PC-9 (cell line): ENCODE data around the gene ZNF407. TPM values are rescaled to one million over a fixed set of nuclear protein-coding genes. Genes with fewer than 3 reads are reported as not detected.

Source experiments
- BruUV-seq: library from RNA; stranded (reverse); fragments of 400-500 nt; replicated peaks from 2 replicates; lab custom pipeline; 2021; lab: Mats Ljungman, UMichigan
- CTCF ChIA-PET: fragments of 300-600 bp; sonication (Branson Sonifier 250); formaldehyde crosslinking; loops from one replicate; lab custom pipeline; 2022; ENCODE audit warnings: antibody characterized with exemption; lab: Charles Lee
- POLR2A ChIA-PET: fragments of 300-600 bp; sonication (Branson Sonifier 250); formaldehyde crosslinking; loops from one replicate; lab custom pipeline; 2022; ENCODE audit warnings: antibody characterized with exemption; ENCODE audit not compliant: unreplicated experiment; lab: Charles Lee
- DNase-seq, 2 experiments: peaks; one replicate each; pipeline versions ENCODE4 v3.0.0 to v3.0.0-alpha.2; 2015 to 2022; ENCODE audit warnings: mixed read lengths in 1 of 2
- H2AFZ ChIP-seq: fragments of 200-600 bp; sonication (generic); 2 replicates; pipeline ENCODE4 v1.8.1; 2017; ENCODE audit warnings: antibody characterized with exemption
- H3F3A ChIP-seq: fragments of 200-600 bp; sonication (generic); 2 replicates; pipeline ENCODE4 v1.8.1; 2017; ENCODE audit warnings: antibody characterized with exemption, mild to moderate bottlenecking, low read depth; ENCODE audit not compliant: insufficient read depth
- H3K27ac ChIP-seq: fragments of 200-600 bp; sonication (generic); 2 replicates; pipeline ENCODE4 v1.6.1; 2016; ENCODE audit warnings: mixed run types
- H3K27me3 ChIP-seq: fragments of 200-600 bp; sonication (generic); 2 replicates; pipeline ENCODE4 v1.6.1; 2016; ENCODE audit warnings: low read depth, mixed run types; ENCODE audit not compliant: insufficient read depth
- H3K36me3 ChIP-seq: fragments of 200-600 bp; sonication (generic); 2 replicates; pipeline ENCODE4 v1.6.1; 2016; ENCODE audit warnings: low read depth, mixed run types
- H3K4me1 ChIP-seq: fragments of 200-600 bp; sonication (generic); replicated peaks from 2 replicates; pipeline ENCODE4 v1.6.1; 2016; ENCODE audit warnings: mixed run types; ENCODE audit not compliant: insufficient read depth
- H3K4me2 ChIP-seq: fragments of 200-600 bp; sonication (generic); 2 replicates; pipeline ENCODE4 v1.6.1; 2017; ENCODE audit warnings: mixed run types
- H3K4me3 ChIP-seq: fragments of 200-600 bp; sonication (generic); 2 replicates; pipeline ENCODE4 v1.6.1; 2016; ENCODE audit warnings: mixed run types
- H3K79me2 ChIP-seq: fragments of 200-600 bp; sonication (generic); 2 replicates; pipeline ENCODE4 v1.6.1; 2017; ENCODE audit warnings: low read depth, mixed run types
- H3K9me2 ChIP-seq: fragments of 200-600 bp; sonication (generic); 2 replicates; pipeline ENCODE4 v1.8.1; 2017; ENCODE audit warnings: mild to moderate bottlenecking; ENCODE audit not compliant: insufficient read depth
- H3K9me3 ChIP-seq: fragments of 200-600 bp; sonication (generic); 2 replicates; pipeline ENCODE4 v1.8.1; 2016; ENCODE audit warnings: low read depth; ENCODE audit not compliant: insufficient read depth
- H4K20me1 ChIP-seq: fragments of 200-600 bp; sonication (generic); 2 replicates; pipeline ENCODE4 v1.8.1; 2017; ENCODE audit not compliant: insufficient read depth
- EZH2 ChIP-seq: fragments of 200-600 bp; sonication (generic); IDR thresholded peaks from 2 replicates; pipeline ENCODE4 v1.8.0; 2017; ENCODE audit warnings: antibody characterized with exemption, low read depth
- intact Hi-C: fragments of 100-400 bp; cut with micrococcal nuclease; formaldehyde crosslinking; loops from one replicate; pipeline ENCODE4 v1.10.0; 2022; ENCODE audit not compliant: unreplicated experiment
- total RNA-seq: library from RNA; stranded (reverse); gene quantifications from 2 replicates; pipeline ENCODE4 v1.2.3, GENCODE V29; 2021
- TF ChIP-seq, protein P1 (sequence below): fragments of 200-600 bp; sonication (generic); conservative IDR thresholded peaks from 2 replicates; pipeline ENCODE4 v1.6.1; 2017; ENCODE audit warnings: mixed run types, antibody characterized with exemption, mild to moderate bottlenecking, moderate library complexity

ZNF407 gene
- total RNA-seq, 1 experiment from 2014 or later = 13.4 TPM

DNA sequence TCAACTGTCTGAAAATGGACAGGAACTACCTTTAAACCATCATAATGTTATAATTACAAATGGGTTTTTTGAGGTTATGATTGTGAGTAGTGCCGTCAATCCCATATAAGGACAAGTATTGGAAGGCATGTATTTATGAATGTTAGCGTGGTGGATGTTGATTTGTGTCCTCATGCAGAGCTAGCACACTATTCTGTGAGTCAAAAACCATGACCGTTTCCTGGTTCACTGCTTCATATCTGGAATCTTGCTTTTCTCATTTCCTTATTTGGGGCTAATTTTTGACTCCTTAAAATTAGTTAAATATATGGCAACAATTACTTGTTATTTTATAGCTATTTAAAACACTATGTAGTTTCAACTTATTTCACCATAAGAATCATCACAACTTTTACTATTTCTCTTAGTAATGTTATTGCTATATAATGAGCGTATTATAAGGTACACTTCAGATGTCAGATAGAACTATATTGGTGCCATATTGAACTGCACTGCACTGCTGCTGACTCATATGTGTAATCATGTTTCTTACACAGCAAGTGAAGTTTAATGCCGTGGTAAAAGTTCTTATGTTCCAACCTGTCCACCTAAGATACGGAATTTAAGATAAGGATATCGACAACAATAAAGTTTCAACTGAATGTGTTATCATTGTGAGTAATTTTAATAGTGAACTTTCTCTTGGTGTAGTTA is 418.5 kb downstream of the ZNF407 start:
- no peaks in the 10 kb centered on the region for H3F3A ChIP-seq
- H3K4me2 ChIP-seq = no peak overlapping the region
- H3K27me3 ChIP-seq = no peaks in the 10 kb centered on the region
- no peaks in the 10 kb centered on the region for H3K9me2 ChIP-seq
- H3K79me2 ChIP-seq = no peaks in the 10 kb centered on the region
- intact Hi-C loops = no loop called here
- no peak overlapping the region for H3K4me3 ChIP-seq
- POLR2A ChIA-PET = interaction anchor here (0.5 kb wide), 1 partner anchor 92 kb away, joined by 3 read pairs; no protein-coding TSS in a partner anchor
- CTCF ChIA-PET = no interaction called here
- H3K27ac ChIP-seq = no peak overlapping the region
- H3K9me3 ChIP-seq = no peaks in the 10 kb centered on the region
- H4K20me1 ChIP-seq = no peaks in the 10 kb centered on the region
- no peak for TF ChIP-seq EZH2
- TF ChIP-seq, protein P1, sequence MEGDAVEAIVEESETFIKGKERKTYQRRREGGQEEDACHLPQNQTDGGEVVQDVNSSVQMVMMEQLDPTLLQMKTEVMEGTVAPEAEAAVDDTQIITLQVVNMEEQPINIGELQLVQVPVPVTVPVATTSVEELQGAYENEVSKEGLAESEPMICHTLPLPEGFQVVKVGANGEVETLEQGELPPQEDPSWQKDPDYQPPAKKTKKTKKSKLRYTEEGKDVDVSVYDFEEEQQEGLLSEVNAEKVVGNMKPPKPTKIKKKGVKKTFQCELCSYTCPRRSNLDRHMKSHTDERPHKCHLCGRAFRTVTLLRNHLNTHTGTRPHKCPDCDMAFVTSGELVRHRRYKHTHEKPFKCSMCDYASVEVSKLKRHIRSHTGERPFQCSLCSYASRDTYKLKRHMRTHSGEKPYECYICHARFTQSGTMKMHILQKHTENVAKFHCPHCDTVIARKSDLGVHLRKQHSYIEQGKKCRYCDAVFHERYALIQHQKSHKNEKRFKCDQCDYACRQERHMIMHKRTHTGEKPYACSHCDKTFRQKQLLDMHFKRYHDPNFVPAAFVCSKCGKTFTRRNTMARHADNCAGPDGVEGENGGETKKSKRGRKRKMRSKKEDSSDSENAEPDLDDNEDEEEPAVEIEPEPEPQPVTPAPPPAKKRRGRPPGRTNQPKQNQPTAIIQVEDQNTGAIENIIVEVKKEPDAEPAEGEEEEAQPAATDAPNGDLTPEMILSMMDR = no peak
- no peak for DNase-seq
- no peaks in the 10 kb centered on the region for H3K36me3 ChIP-seq
- H2AFZ ChIP-seq = no peak overlapping the region
- BruUV-seq = no TSS peak
- no peaks in the 10 kb centered on the region for H3K4me1 ChIP-seq

DNA sequence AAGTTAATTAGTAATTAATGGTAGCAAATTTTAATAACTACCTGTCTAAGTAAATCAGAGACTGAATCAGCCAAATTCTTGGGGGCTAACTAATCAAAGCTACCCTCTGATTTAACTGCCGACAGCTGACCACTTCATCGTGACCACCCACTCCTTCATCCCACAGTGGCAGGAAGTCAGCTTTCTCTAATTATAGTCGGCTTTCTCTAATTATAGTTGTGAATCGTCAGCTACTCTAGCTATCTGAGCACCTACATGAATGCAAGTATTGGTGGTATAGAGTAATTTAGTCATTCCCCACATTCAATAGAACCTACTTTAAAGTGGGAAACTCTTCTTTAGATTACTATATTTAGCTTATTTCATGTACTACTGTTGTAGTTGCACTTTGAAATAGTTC is 425.8 kb downstream of the ZNF407 start:
- ChIA-PET CTCF (no interaction called here), POLR2A (no interaction called here)
- H2AFZ ChIP-seq = no peak overlapping the region
- BruUV-seq = no TSS peak
- H3K4me2 ChIP-seq = no peak overlapping the region
- no peaks in the 10 kb centered on the region for H3K79me2 ChIP-seq
- H3K4me1 ChIP-seq = no peaks in the 10 kb centered on the region
- H3K27ac ChIP-seq = no peak overlapping the region
- H3K9me3 ChIP-seq = no peaks in the 10 kb centered on the region
- no peak for DNase-seq
- intact Hi-C loops = no loop called here
- no peaks in the 10 kb centered on the region for H4K20me1 ChIP-seq
- no peaks in the 10 kb centered on the region for H3F3A ChIP-seq
- no peaks in the 10 kb centered on the region for H3K27me3 ChIP-seq
- H3K4me3 ChIP-seq = no peak overlapping the region
- no peaks in the 10 kb centered on the region for H3K36me3 ChIP-seq
- no peak for TF ChIP-seq EZH2
- TF ChIP-seq, protein P1 = no peak
- no peaks in the 10 kb centered on the region for H3K9me2 ChIP-seq

DNA sequence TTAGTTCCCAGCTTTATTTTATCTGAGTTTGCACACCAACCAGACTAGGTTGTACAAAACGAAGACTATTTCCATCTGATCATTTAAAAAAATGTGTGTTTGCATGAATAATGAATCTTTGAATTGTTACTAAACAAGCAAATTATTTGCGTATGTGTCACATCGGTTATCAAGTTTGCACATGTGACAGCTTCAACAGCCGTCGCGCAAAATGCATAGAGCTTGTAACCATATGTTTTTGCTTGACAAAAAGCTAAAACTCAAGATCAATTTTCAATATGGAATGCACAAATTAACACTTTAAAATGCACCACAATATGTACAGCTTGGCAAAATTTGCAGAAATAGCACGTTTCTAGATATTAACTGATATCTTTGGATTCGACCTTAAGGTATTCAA is 427.2 kb downstream of the ZNF407 start:
- H3K36me3 ChIP-seq = no peaks in the 10 kb centered on the region
- no peaks in the 10 kb centered on the region for H3F3A ChIP-seq
- no peaks in the 10 kb centered on the region for H3K79me2 ChIP-seq
- TF ChIP-seq, protein P1 = no peak
- TF ChIP-seq EZH2 = no peak
- H3K4me1 ChIP-seq = no peaks in the 10 kb centered on the region
- no peak for DNase-seq
- no TSS peak for BruUV-seq
- ChIA-PET POLR2A (no interaction called here), CTCF (no interaction called here)
- H3K27ac ChIP-seq = no peak overlapping the region
- intact Hi-C loops = no loop called here
- H2AFZ ChIP-seq = no peak overlapping the region
- H3K4me3 ChIP-seq = no peak overlapping the region
- no peaks in the 10 kb centered on the region for H3K9me2 ChIP-seq
- H3K9me3 ChIP-seq = no peaks in the 10 kb centered on the region
- no peak overlapping the region for H3K4me2 ChIP-seq
- H3K27me3 ChIP-seq = no peaks in the 10 kb centered on the region
- no peaks in the 10 kb centered on the region for H4K20me1 ChIP-seq
